AG04449 (cell line): ENCODE results near the gene SHISA4.

Experiments used
- CTCF ChIA-PET: fragments of 350-600 bp; formaldehyde crosslinking; extraction: SDS; loops from one replicate; lab custom pipeline; 2021; ENCODE audit warnings: antibody characterized with exemption; lab: Yijun Ruan, JAX
- POLR2A ChIA-PET: fragments of 400-600, 350-600 bp; formaldehyde crosslinking; extraction: SDS; loops from one replicate; lab custom pipeline; 2020; ENCODE audit warnings: antibody characterized with exemption, inconsistent platforms; lab: Yijun Ruan, JAX
- DNase-seq: peaks from one replicate; pipeline ENCODE4 v3.0.0-alpha.2; 2010; ENCODE audit warnings: low read depth, low spot score
- H3K4me3 ChIP-seq: 2 replicates; pipeline ENCODE4 v1.5.1; 2011; ENCODE audit warnings: low read depth, mild to moderate bottlenecking, control low read depth, low read length
- TF ChIP-seq, protein P1 (sequence below): IDR thresholded peaks from one replicate; pipeline ENCODE4 v1.5.1; 2011; ENCODE audit warnings: mild to moderate bottlenecking, moderate library complexity, low read length, control low read depth, inconsistent platforms; ENCODE audit not compliant: insufficient read depth; ENCODE audit errors: missing control alignments

Gene SHISA4

DNA sequence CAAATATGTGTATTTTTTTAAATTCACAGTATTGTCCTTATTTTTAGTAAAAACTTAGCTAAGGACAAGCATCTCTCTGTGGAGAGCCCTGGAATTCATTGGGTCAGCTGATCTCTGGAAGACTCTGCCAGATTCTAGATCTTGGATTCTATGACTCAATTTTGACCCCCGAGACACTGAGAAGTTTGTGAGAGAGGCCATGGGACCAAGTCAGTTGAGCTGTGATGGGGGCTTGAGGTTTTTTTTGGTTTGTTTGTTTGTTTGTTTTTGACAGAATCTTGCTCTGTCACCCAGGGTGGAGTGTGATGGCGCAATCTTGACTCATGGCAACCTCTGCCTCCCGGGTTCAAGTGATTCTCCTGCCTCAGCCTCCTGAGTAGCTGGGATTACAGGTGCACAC, 13.5 kb downstream of the SHISA4 start:
- no peak overlapping the region for H3K4me3 ChIP-seq
- CTCF ChIA-PET, result interaction anchor here (1.3 to 3.7 kb wide), 5 partner anchors 10 to 81 kb away, joined by 3 to 25 read pairs (median 7); partner anchors contain the start of gene LMOD1
- TF ChIP-seq, protein P1, sequence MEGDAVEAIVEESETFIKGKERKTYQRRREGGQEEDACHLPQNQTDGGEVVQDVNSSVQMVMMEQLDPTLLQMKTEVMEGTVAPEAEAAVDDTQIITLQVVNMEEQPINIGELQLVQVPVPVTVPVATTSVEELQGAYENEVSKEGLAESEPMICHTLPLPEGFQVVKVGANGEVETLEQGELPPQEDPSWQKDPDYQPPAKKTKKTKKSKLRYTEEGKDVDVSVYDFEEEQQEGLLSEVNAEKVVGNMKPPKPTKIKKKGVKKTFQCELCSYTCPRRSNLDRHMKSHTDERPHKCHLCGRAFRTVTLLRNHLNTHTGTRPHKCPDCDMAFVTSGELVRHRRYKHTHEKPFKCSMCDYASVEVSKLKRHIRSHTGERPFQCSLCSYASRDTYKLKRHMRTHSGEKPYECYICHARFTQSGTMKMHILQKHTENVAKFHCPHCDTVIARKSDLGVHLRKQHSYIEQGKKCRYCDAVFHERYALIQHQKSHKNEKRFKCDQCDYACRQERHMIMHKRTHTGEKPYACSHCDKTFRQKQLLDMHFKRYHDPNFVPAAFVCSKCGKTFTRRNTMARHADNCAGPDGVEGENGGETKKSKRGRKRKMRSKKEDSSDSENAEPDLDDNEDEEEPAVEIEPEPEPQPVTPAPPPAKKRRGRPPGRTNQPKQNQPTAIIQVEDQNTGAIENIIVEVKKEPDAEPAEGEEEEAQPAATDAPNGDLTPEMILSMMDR, result no peak
- no peak for DNase-seq
- POLR2A ChIA-PET, result no interaction called here

DNA sequence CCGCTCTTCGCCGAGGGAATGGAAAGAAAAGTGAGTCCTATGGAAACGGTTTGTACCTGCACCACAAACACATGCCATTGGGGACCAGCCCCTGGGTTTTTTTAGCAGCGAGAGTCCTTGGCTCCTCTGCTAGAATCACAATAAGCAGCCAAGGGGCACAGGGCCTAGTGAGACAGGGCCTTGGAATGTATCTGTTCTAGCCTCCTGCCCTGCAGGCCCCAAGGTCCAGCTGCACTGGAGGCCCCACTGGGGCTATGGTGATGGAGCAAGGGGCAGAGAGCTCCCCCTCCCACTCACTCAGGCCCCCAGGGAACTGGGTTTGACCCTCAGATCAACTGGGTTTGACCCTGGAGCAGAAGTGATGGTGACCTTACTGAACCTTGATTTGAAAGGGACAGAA, 14.4 kb downstream of the SHISA4 start:
- TF ChIP-seq, protein P1, result no peak
- no peak for DNase-seq
- ChIA-PET CTCF (interaction anchor here (0.9 to 7.1 kb wide), 5 partner anchors 7 to 70 kb away, joined by 6 to 62 read pairs (median 9); no protein-coding TSS in a partner anchor), POLR2A (interaction anchor here (1.1 to 2.3 kb wide), 3 partner anchors 30 to 61 kb away, joined by 4 to 22 read pairs (median 4); partner anchors contain the start of gene LMOD1)
- no peak overlapping the region for H3K4me3 ChIP-seq

DNA sequence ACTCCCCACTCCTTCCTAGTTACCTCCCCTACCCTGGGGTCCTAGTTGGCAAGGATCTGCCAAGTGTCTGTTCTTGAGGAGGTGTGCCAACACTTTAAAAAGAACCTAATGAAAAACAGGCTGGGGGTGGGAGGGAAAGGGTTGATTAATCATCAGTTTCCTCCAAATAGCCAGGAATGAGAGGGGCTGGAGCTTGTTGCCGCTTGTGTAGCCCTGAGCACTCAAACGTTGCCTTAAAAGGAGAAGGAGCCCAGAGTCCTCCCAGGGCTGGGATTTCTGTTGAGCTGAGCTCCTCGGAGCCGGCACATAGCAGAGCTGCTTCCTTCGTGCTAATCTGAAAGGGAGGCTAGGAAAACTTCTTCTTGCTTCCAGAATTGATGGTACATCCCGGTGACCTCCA, 15.9 kb downstream of the SHISA4 start:
- TF ChIP-seq, protein P1, result no peak
- DNase-seq, result peak; percentile 84
- ChIA-PET POLR2A (interaction anchor here (0.7 to 2.3 kb wide), 7 partner anchors 8 to 45 kb away, joined by 3 to 22 read pairs (median 5); partner anchors contain the start of gene LMOD1), CTCF (interaction anchor here (1.1 to 7.1 kb wide), 4 partner anchors 9 to 68 kb away, joined by 3 to 62 read pairs (median 16); no protein-coding TSS in a partner anchor)
- no peak overlapping the region for H3K4me3 ChIP-seq

DNA sequence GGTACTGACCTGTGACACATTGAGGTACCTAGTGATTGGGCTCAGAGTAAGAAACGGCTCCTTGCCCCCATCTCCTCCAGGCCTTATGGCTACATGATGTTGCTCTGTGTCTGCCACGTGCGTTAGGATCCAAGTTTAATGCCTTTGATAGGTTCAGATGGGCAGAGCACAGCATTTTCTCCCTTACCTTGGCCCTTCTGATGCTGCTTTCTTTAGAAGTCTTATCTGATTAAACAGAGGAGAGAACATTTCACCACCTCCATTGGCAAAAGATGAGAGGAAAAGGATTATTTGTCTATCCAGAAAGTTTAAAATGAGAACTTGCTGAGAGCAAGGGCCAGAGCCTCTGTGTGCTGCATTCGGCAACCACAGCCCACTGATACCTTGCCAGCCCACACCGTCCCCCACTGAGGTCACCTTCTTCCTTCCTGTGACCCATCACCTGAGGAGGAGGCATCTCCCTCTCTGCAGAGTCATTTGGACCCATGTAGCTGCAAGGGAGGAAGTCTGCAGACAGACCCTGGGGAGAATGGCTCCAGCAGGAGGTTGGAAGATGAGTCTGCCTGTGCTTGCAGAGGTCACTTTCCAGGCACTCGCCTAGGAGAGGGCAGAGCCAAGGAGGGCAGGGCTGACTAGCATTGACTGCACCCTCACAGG, 16.7 kb downstream of the SHISA4 start:
- ChIA-PET CTCF (interaction anchor here (1.0 to 7.1 kb wide), 6 partner anchors 7 to 68 kb away, joined by 3 to 62 read pairs (median 6); no protein-coding TSS in a partner anchor), POLR2A (interaction anchor here (1.0 to 2.3 kb wide), 6 partner anchors 8 to 45 kb away, joined by 4 to 22 read pairs (median 6); partner anchors contain the start of gene LMOD1)
- no peak for DNase-seq
- TF ChIP-seq, protein P1, result no peak
- no peak overlapping the region; the same call in 1 of the 2 replicates for H3K4me3 ChIP-seq

DNA sequence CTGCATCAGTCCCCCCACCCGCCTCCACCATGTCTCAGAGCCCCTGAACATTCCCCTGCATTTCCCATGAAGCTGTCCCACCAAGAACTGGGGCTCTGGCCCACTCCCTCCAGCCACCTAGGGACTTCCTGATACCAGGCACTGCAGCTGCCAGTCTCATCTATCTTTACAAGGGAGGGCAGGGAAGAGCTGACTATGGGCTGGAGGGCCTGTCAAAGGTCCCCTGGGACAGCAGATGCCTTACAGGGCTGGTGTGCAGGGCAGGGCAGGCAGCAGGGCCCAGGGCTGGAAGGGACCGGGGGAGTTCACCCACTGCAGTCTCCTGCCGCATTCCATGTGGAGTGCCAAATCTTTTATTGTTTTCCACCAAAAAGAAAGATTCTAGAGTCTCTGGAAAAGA, 17.6 kb downstream of the SHISA4 start:
- POLR2A ChIA-PET, result interaction anchor here (1.0 to 1.1 kb wide), 3 partner anchors 30 to 40 kb away, joined by 3 to 4 read pairs (median 3); partner anchors contain the start of gene LMOD1
- DNase-seq, result no peak
- TF ChIP-seq, protein P1, result no peak
- H3K4me3 ChIP-seq, result no peak overlapping the region
- CTCF ChIA-PET, result interaction anchor here (0.7 to 7.1 kb wide), 5 partner anchors 8 to 39 kb away, joined by 3 to 62 read pairs (median 3); no protein-coding TSS in a partner anchor

DNA sequence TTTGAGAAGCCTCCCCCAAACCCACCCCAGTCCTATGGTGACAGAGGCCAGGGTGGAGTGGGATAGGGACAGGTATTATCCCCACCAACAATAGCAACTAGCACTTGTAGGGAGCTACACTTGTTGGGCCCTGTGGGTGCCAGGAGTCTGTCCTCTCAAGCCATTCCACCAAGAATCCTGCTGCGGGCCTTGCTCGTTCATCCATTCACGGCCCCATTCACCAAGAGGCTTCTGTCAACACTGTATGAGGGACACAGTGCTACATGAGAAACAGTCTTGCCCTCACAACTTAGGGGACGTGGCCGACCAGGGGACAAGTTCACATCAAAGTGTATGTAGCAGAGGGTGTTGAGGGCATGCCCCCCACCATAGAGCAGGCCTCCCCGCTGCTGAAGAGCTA, 18.9 kb downstream of the SHISA4 start:
- DNase-seq, result no peak
- H3K4me3 ChIP-seq, result no peak overlapping the region
- ChIA-PET POLR2A (no interaction called here), CTCF (interaction anchor here (0.9 to 7.1 kb wide), 4 partner anchors 9 to 70 kb away, joined by 3 to 62 read pairs (median 5); no protein-coding TSS in a partner anchor)
- TF ChIP-seq, protein P1, result no peak
